Measurements from ENCODE around the gene ARFRP1.

Gene ARFRP1

GRCh38 chr20:63743210-63743970 lies 35.6 kb upstream of the ARFRP1 start:
- no peak for DNase-seq

GRCh38 chr20:63742381-63743024 lies 34.7 kb upstream of the ARFRP1 start:
- DNase-seq, result no peak

- DNase-seq, result no peak
Observed at GRCh38 chr20:63741676-63742380, 34.1 kb upstream of the ARFRP1 start.

- DNase-seq, result no peak
Observed at GRCh38 chr20:63741354-63741675, 33.5 kb upstream of the ARFRP1 start.

- peak; percentile 77 for DNase-seq
Observed at GRCh38 chr20:63740627-63741353, 33.0 kb upstream of the ARFRP1 start.

GRCh38 chr20:63740070-63740626 lies 32.4 kb upstream of the ARFRP1 start:
- DNase-seq, result no peak

GRCh38 chr20:63739130-63740069 lies 31.6 kb upstream of the ARFRP1 start, which contains the start of gene SLC2A4RG:
SLC2A4RG (plus strand) TSS chr20:63739776; CDS start chr20:63739913, 137 bp downstream.
- peak; percentile 52 for DNase-seq

- DNase-seq, result no peak
Observed at GRCh38 chr20:63738687-63739129, 30.9 kb upstream of the ARFRP1 start.

GRCh38 chr20:63737945-63738686 lies 30.3 kb upstream of the ARFRP1 start:
- DNase-seq, result no peak

- no peak for DNase-seq
Observed at GRCh38 chr20:63737695-63737944, 29.8 kb upstream of the ARFRP1 start.

- DNase-seq, result no peak
Observed at GRCh38 chr20:63736893-63737694, 29.3 kb upstream of the ARFRP1 start.

GRCh38 chr20:63735859-63736718 lies 28.3 kb upstream of the ARFRP1 start, which contains the start of gene LIME1:
LIME1 (plus strand) TSS chr20:63736664; CDS start chr20:63737550, 886 bp downstream.
- DNase-seq, result no peak

- no peak for DNase-seq
Observed at GRCh38 chr20:63734946-63735858, 27.4 kb upstream of the ARFRP1 start.

GRCh38 chr20:63734111-63734945 lies 26.6 kb upstream of the ARFRP1 start:
- DNase-seq, result no peak

GRCh38 chr20:63733579-63734081 lies 25.9 kb upstream of the ARFRP1 start:
- no peak for DNase-seq

GRCh38 chr20:63733117-63733516 lies 25.3 kb upstream of the ARFRP1 start:
- no peak for DNase-seq
